ENCODE results near the gene GDF2.

Gene GDF2

DNA sequence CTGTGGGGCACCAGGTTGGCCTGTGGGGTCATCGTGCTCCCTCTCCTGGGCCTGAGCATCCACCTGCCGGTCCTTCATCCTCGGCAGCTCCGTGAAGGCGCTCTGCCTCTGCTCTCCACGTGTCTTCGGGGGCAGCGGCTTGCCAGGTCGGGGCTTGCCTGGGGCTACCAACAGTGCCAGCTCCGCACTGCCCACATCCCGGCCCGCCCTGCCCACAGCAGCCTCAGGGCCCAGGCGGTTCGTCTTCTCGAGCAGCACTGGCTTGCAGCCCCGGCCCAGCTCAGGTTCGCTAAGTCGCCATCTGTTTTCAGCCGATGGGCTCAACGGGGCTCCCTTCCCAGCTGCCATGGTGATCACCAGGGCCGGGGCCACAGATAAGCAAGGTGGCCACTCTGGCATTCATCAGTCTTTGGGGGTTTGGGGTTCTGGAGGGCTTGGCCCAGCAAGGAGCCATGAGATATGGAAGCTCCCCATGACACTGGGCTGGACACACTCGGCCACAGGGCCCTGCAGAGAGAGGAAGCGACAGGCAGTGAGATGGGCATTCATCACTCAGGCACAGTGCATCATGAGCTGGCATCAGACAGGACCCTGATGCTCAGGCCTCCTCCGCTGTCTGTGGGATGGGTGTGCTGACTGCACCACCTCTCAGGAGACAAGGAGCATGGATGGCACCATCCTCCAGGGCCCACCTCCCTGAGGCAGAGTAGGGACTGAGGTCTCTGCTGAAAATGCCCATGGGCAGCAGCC is 46.4 kb downstream of the GDF2 start:
- TF ChIP-seq CTCF (IDR thresholded peaks at IDR 0.05) (no peak), ZFX (IDR thresholded peaks at IDR 0.05; ENCODE audit: borderline replicate concordance) (no peak)
- no peak overlapping the region for H3K27ac ChIP-seq

DNA sequence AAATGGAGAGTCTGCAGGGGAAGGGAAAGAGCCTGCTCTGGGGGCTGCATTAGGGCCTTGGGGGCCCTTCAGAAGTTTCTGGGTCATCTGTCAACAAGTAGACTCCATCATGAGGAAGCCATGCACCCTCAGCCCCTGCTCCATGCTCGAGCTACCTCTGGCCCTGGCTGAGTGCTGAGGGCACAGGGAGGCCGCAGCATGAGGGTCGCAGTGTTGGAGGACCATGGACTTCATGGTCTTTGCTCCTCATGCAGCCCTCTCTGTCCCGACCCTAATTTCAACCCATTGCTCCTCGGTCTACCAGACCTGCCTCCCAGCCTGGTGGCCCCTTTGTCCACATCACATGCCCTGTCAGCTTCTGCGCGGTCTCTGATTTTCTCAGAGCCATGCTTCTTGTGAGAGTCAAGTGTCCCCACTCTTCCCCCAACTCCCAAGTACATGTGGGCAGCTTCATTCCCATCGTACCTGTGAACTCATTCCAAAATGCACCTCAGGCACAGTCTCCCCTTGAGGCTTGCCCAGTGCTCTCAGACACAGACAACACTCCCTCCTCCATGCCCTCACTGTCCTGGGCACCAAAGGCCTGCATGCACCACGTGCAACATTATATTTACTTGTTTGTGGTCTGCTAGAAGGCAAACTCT is 47.1 kb downstream of the GDF2 start:
- no peak overlapping the region for H3K27ac ChIP-seq
- no peak for TF ChIP-seq CTCF (IDR thresholded peaks at IDR 0.05)
- TF ChIP-seq ZFX (IDR thresholded peaks at IDR 0.05; ENCODE audit: borderline replicate concordance), result no peak

GRCh38 chr10:47370015-47370767 is 47.9 kb downstream of the GDF2 start:
- no peak for TF ChIP-seq ZFX (IDR thresholded peaks at IDR 0.05; ENCODE audit: borderline replicate concordance)
- TF ChIP-seq CTCF (IDR thresholded peaks at IDR 0.05), result no peak
- no peak overlapping the region for H3K27ac ChIP-seq

GRCh38 chr10:47370878-47371277 is 48.6 kb downstream of the GDF2 start:
- TF ChIP-seq ZFX (IDR thresholded peaks at IDR 0.05; ENCODE audit: borderline replicate concordance), result no peak
- H3K27ac ChIP-seq, result no peak overlapping the region

GRCh38 chr10:47371629-47372485 is 49.6 kb downstream of the GDF2 start:
- TF ChIP-seq CTCF (IDR thresholded peaks at IDR 0.05) (no peak), ZFX (IDR thresholded peaks at IDR 0.05; ENCODE audit: borderline replicate concordance) (no peak)

DNA sequence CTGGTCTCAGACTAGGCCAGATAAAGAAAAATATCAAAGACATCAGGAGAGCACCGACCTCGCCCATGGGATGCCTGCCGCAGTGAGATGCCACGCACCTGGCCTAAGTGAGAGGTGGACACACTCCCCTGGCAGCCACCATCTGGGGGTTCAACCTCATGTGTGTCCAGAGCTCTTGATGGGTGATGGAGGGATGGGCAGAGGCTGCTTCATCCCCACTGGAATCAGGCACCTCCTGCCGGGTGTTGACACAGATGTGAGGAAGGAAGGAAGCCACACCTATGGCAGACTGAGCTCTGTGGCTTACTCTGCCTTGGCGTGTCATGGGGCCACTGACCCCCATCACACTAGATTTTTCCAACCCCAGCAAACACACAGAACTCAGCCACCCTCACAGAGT is 50.5 kb downstream of the GDF2 start:
- TF ChIP-seq CTCF (IDR thresholded peaks at IDR 0.05), result no peak
- no peak for TF ChIP-seq ZFX (IDR thresholded peaks at IDR 0.05; ENCODE audit: borderline replicate concordance)
- H3K27ac ChIP-seq, result no peak overlapping the region

More at GRCh38 chr10:47371629-47372485, 49.6 kb downstream of the GDF2 start:
- H3K27ac ChIP-seq, result no peak overlapping the region

All from 22Rv1 (cell line).